ENCODE measurements around the gene SHB.

SHB gene

DNA sequence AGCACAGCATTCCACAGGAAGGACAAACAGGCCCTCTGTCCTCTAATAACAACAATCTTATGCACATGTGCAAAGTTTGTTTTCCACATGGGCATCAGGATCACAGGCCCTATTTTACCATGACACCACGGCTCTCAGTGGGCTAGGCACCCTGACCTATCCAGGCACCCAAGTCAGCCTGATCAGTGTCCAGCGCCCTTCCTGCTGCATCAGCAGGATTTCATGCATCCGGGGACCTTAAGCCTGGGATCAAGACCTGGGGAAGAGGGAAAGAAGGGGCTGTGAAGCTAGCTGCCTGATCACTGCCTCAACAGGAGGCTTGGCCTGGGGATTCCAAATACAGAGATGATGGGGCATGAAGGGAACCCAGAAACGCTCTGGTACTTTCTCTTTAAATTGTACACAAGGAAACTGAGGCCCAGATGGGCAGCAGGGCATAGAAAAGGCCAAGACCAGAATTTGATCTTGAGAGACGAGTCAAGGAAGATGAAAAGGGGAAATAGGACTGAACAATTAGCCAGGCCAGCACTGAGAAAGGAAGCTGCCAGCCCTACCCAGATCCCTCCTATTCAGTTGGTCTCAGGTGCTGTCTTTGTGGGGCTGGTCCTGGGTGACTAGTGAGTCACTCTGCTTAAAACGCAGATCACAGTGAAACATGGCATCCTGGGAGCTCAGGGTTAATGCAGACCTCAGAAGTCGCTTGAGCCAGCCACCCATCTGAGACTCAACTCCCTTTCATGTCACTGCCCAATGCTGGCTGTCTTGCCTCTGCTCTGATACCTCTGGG, 57.9 kb downstream of the SHB start:
- in situ Hi-C loops (cut with MboI; ENCODE audit: low sequenced_read_pairs), result no loop called here

DNA sequence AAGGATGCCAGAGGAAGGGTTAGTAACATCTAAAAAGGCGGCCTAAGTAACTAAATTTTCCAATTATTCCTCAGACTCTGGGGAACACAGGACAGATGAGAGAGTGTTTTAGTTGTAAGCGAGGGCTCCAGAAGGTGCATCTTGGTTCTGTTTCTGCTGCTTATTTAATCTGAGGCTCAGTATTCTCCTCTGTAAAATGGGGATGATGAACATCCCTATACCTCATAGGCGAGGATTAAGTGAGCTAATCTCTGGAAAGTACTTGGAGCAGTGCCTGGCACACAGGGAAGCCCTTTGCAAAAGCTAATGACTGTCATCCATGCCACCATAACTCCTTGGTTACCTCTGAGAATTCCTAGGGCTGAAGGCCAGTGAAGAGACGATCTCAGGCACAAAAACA, 59.0 kb downstream of the SHB start:
- in situ Hi-C loops (cut with MboI; ENCODE audit: low sequenced_read_pairs), result no loop called here

DNA sequence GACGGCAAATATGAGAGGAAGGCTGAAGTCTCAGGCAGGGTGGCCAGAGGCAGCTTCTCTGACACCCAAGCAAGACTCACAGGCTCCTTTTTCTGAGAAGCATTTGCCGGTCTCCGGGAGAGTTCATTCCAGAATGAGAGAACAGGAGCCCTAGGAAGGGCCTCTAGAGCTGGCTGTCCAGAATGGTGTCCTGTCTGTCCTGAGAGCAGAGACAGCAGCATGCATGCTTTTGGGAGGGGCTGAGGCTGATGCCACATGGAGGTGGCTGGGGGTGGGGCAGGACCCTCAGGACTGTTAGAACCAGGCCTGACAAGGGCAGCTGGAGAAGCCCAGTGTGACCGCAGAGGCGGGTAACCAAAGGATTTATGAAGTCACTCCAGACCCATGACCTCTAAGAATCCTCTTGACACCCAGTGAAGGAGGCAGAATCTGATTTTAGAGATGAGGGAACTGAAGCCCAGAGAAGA, 60.0 kb downstream of the SHB start:
- in situ Hi-C loops (cut with MboI; ENCODE audit: low sequenced_read_pairs), result no loop called here

DNA sequence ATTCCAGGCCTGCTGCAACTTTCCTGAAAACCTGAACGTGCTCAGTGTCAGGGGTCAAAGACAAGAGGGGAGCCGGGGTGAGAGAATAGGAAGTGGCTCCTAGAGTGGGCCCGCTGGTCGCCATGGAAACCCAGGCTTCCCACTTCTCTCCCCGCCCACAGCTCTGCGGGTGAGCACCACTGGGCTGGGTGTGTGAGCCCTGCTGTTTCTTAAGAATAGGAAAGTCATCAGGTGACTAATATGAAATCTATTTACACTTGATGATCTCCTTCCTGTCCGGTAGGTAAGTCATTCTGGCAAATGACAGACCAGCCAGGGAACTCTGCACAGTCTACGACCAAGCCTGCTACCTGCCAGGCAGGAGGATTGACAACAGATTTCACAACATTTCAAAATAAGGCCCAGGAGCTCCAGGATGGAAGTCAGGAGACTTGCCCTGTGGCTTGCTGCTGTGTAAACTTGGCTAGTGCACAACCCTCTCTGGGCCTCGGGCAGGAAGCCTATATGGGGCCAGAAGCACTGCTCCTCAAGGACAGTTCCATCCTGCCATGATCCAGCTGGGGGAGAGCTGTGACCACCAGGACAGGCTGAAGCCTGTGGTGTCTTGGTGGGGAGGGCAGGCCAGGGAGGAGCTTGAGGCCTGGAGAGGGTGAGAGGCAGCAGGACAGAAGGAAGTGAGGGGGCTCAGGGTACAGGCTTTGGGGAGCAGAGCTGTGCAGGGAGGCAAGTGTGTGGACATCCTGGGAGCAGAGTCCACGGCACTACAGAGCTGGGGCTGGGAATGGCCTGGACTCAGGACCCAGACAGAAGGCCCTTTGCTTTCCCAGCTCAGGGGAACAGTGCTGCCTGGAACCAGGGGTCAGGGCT, 60.6 kb downstream of the SHB start:
- in situ Hi-C loops (cut with MboI; ENCODE audit: low sequenced_read_pairs), result no loop called here

DNA sequence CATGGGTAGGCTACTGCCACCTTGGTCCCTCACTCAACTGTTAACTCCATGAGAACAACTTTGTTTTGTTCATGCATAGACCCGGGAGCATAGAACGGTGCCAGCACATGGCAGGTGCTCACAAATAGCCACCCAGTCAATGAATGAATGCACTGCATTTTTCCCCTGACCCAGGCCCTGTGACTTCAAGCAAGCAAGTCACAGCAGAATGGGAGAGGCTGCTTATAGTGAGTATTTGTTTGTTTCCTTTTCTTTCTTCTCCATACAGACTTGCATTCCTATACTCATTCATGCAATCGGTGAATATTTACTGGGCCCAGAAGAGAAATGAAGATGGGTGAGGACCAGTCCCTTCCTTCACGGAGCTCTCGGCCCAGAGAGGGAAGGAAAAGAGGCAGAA, 62.0 kb downstream of the SHB start:
- in situ Hi-C loops (cut with MboI; ENCODE audit: low sequenced_read_pairs), result no loop called here

DNA sequence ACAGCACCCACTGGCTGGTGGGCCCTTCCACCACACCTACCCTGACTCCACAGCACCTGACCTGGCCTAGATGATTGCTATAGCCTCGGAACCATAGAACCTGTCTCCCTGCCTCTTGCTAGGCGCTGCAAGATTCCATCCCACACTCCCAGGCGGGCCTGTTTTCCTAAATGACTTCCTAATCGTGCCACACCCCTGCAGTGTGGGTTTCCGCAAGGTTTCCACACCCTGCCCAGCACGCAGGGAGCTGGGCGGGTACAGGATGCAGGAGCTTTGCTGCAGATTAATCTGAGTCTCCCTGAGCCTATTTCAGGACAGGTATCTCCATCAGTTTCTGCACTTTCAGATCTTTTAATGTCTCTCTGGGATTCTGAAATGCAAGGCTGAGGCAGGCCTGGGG, 62.9 kb downstream of the SHB start:
- in situ Hi-C loops (cut with MboI; ENCODE audit: low sequenced_read_pairs), result no loop called here

DNA sequence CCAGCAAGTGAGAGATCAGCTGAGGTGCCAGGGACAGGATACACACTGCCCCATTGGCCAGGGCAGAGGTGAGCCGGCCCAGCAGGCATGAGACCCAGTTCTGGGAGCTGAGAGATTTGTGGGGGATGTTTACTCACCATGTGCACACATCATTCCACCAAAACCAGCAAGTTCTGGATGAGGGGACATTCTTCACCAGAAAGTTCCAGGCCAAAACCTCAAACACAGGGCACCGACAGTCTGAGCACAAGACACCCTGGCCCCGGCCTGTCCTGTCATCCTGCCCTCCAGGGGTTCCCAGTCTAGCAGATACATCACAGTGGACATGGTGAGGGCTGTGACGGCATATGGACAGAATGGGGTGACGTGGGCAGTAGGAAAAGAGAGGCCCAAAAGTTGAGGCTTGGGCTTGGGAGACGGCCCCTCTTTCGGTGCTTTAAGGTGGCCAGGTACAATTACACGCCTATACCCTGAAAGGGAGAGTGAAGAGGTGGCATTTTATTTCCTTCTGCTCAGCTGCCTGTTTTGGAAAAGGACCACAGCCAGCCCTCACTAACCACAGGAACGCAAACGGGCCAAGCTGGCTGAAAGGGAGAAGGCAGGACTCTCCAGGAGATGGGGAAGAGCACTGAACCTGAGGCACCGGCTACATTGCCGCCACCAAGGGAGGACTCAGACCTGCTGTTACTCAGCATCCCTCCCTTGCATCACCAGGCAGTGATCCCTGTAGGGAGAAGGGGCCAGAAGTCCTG, 64.0 kb downstream of the SHB start:
- in situ Hi-C loops (cut with MboI; ENCODE audit: low sequenced_read_pairs), result no loop called here

DNA sequence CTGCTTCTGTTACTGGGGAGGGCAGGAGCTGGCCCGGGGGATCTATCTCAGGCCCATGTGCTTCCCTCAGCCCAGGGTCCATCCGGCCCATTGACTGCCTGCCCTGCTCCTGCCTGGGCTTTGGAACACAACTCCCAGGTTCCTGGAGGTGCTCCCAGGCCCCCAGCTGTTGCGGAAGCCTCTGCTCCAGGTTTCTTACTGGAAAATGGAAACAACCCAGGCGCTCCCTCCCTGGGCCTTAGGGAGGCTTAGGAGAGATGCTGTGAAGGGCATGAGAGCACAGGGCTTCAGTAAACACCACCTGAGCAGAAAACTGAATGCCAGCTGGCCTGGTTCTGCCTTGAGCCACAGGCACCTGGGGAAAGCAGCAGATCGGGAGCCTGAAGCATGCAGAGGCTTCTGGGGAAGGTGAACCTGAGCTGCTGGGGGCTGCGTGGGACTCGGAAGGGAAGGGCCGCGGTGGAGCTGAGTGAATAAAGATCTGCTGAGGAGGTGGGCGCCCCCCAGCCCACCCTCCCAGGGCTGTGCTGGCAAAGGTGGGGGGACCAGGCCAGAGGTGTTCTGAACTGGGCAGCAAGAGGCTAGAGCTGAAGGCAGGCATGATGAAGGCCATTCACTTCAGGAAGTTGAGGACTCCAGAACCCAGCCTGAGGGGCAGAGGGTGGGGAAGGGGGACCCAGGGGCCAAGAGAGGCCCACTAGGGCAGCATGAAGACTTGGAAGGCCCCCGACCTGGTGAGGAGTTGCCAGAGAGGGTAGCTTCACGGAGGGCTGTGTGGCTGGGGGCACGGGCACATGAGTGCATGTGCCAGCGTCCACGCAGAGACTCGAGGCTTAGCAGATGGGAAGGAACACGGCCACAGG, 64.8 kb downstream of the SHB start:
- in situ Hi-C loops (cut with MboI; ENCODE audit: low sequenced_read_pairs), result no loop called here

DNA sequence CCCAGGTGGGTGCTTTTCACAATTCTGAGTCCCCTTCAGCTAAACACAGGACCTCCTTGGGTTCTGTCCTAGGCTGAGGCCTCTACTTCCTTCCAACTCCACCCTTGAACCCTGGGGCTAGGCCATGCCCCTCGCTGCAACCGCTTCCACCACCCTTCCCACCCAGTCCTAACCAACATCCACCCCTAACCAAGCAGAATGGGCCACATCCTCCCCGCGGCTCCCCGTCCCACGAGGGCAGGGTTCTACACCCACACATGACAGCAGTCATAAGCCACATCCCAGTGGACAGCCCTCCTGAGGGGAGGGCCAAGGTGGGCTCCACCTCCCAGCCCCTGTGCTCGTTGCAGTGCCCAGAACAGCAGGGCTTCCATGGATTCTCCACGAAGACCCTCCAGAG, 65.8 kb downstream of the SHB start:
- in situ Hi-C loops (cut with MboI; ENCODE audit: low sequenced_read_pairs), result no loop called here

DNA sequence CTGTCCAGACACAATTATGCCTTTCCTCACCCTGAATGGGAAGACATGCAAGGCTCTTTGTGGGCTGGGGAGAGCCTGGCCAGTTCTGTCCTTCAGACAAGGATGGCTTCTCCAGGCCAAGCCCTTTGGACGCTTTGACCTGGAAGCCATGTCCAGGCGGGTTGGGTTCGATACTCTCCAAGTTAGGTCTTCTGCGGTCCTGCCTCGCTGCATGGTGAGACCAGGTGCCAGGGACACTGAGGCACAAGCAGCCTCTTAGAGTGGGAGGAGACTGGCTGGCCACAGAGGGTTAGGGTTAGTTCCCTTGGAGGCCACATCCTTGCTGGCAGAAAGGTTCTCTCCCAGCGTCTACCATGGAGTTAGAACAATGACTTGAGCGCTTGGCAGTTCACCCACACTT, 67.6 kb downstream of the SHB start:
- in situ Hi-C loops (cut with MboI; ENCODE audit: low sequenced_read_pairs), result no loop called here

DNA sequence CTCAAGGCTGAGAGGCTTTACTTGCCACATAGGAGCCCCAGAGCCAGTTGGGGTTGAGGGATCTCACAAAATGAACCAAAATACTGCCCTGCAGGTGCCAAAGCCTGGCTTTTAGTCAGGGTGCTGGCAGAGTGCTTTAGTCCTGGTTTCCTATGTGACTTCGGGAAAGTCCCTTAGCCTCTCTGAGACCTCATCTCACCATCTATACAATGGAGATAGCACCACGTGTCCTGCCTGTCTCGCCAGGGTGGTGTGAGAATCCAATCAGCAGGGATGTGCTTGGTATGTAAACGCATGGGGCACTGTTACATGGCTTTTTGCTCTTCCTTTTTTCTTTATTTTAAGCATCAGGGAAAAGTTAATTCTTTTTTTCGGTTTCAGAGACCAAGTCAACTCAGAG, 68.3 kb downstream of the SHB start:
- in situ Hi-C loops (cut with MboI; ENCODE audit: low sequenced_read_pairs), result no loop called here

DNA sequence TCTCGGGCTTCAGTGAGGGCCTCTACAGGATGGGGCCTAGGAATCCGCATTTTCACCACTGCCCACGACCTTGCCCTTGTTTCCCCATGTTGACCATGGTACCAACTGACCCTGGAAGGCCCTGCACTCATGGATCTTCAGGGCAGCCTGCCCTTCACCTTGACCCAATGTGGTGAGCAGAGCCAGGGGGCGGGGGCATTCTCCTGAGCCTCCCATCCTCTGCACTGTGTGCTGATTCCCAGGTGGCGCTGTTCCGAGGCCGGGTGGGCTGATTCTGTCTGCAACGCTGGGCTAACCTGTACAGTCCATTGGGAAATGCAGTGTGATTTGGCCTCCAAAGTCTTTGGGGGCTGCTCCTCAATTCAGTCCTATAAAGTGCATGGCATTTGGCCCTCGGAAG, 68.7 kb downstream of the SHB start:
- in situ Hi-C loops (cut with MboI; ENCODE audit: low sequenced_read_pairs), result no loop called here

DNA sequence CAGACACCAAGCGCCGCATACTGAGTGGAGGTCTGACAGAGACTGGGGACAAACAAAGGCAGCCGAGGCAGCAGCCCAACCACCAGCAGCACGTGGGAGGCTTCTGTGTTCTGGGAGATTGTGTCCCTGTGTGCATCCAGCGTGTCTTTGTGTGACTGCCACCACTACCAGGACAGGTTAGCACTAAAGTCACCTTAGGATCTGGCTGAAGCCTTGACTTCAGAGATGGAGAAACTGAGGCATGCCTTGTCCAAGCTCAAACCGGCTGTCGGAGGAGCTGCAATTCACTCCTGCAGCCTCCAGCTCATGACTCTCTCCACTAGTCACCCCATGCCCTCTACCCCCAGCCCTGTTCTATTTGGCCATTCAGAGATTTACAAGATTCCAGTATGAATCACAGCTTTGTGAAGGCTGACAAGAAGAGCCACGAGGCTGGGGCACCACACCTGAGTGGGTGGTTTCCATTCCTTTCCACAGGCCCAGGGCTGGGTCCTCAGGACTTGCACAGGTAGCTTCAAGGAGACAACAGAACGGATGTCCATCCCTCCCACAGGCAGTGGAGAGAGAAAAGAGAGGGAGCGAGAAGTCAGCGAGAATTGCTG, 69.3 kb downstream of the SHB start:
- in situ Hi-C loops (cut with MboI; ENCODE audit: low sequenced_read_pairs), result loop anchor here (10.0 kb wide), 1 partner anchor 75 kb away; no protein-coding TSS in a partner anchor

DNA sequence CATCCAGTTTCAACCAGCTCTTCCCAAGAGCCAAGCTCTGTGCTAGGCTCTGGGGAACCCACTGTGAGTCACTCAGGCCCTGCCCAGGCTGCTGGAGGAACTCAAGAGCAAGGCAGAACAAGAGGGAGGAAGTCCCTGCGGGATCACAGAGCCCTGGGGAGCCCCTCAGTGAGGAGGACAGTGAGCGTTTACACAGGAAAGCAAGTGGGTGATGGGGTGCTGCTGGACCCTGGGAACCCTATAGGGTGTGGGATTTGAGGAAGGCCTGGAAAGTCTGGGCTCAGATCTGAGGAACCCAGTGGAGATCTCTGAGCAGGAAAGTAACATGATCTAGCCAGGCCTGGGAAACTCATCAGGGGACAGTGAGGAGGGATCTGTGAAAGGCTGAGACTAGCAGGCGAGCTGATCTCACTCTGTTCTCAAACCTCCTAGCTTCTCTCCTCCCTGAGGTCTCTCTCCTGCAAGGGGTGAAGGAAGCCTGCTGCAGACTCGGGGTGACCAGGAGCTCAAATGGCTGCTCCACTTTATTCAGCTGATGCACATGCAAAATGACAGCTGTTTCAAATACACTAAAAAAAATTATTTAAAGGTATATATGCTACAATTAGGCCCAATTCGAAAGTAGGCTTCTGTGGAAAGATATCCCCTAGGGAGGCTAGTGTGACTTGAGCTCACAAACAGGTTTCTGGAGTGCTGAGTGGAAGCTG, 70.0 kb downstream of the SHB start:
- in situ Hi-C loops (cut with MboI; ENCODE audit: low sequenced_read_pairs), result loop anchor here (10.0 kb wide), 1 partner anchor 74 kb away; no protein-coding TSS in a partner anchor

DNA sequence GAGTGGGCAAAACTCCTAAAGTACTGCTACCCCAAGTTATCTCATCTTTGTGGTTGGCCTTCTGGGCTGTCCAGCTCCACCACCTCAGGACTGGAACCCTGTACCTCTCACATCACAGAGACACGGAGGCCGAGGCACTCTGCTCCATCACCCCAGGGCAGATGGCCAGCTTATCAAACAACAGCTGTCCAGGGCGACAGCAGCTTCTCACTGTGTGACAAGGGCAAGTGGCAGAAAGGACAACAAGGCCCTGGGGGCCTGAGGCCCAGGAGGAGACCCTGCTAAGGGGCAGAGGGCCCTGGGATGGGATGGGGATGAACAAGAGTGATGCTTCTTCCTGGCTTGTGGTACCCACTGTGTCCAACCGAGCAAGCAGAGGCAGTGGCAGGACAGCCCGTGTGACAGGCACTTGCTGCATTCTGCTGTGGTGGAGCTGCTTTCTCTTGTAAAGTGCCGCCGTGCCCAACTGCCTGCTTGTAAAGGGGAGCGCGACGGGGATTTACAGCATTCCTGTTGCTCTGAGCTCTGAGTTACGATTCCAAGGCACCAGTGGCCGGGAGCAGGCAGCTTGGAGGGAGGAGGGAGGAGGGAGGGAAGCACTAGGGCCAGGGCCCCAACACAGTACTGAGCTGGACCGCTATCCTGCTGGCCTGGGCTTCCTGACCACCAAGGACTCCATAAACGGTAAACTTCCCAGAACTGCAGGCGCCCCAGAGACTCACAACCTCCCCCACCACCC, 71.2 kb downstream of the SHB start:
- in situ Hi-C loops (cut with MboI; ENCODE audit: low sequenced_read_pairs), result loop anchor here (10.0 kb wide), 1 partner anchor 73 kb away; no protein-coding TSS in a partner anchor

DNA sequence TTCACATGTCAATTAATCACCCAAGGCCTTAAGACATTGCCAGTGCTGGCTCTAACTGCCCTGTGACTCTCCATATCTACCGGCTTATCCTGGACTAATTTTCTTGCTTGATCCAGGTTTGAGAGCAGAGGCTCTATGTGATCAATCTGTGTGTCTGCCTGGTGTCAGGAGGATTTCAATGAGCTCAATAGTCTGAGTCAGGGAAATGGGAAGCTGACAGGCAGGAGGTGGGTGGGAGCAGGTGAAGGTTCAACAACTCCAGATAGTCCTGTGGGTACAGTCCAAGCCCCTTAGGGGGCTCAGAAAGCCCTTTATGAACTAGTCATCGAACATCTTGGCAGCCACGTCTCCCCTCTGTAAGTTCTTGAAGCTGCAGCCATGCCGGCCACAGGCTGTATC, 72.2 kb downstream of the SHB start:
- in situ Hi-C loops (cut with MboI; ENCODE audit: low sequenced_read_pairs), result loop anchor here (10.0 kb wide), 1 partner anchor 72 kb away; no protein-coding TSS in a partner anchor

DNA sequence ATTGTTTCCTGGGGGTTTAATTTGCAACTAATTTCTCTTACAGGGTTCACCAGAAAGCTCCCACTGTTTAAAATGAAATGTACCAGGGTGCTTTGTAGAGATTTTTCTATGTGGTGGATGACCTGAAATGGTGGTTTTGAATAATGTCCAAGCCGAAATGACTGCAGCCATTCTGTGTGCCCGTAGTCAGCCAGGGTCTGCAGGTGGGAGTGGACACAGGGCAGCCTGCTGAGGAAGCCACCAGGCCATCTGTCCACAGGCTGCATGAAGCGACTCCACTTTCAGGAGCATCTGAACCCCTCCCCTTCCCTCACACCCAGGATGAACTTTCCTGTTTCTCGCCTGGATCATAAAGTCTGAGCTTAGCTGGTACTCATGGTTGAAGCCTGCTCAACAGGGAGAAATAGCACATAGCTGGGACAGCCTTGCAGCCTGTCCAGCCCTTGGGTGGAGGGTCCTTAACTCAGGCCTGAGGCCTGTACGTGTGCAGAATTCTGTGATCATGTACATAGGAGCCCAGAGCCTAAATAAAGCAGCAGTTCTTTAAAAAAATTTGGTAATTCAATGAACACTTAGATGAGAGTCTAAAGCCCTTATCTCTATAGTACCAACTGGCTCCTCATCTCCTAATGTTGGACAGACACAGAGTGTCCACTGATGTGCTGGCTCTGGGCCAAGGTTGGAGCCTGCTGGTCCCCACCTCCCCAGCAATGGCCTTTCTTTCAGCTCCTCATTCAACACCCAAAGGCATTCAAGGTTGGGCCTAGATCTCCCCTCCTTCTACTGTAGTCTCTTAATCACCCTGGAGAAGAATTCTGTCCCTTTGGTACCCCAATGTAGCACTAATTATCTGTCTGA, 72.8 kb downstream of the SHB start:
- in situ Hi-C loops (cut with MboI; ENCODE audit: low sequenced_read_pairs), result loop anchor here (10.0 kb wide), 1 partner anchor 71 kb away; no protein-coding TSS in a partner anchor

Data from HL-60/S4 (cell line).